GM21390 (cell line): Measurements from ENCODE around the gene HSD17B14.

Experiments used
- ATAC-seq: cut with Tn5 transposase; IDR thresholded peaks from one replicate; pipeline ENCODE4 v1.9.1; 2021; ENCODE audit not compliant: unreplicated experiment

Gene HSD17B14

DNA sequence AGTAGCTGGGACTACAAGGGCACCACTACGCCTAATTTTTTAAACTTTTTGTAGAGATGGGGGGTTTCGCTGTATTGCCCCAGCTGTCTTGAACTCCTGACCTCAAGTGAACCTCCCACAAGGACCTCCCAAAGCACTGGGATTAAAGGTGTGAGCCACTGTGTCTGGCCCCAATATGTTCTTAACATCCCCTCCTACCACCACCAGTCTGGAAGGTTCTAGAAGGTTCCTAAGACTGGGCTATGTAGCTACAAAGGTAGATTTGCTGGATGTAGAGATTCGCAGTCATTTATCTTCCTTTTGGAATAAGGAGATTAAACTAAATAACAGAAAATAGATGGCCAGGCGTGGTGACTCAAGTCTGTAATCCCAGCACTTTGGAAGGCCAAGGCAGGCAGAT, 5.3 kb downstream of the HSD17B14 start:
- no peak for ATAC-seq

DNA sequence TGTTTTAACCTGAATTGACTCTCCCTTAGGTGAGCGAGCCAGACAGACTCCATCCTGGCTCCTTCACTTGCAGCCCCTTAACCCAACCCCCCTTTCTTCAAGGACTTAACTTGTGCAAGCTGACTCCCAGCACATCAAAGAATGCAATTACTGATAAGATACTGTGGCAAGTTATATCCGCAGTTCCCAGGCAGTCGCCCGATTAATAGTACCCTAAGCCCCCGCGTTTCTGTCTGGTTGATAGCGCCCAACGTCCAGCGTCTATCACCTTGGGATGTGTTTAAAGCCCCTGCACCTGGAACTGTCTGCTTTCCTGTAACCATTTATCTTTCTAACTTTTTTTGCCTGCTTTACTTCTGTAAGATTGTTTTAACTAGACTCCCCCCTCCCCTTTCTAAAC, 6.2 kb downstream of the HSD17B14 start:
- no peak for ATAC-seq

DNA sequence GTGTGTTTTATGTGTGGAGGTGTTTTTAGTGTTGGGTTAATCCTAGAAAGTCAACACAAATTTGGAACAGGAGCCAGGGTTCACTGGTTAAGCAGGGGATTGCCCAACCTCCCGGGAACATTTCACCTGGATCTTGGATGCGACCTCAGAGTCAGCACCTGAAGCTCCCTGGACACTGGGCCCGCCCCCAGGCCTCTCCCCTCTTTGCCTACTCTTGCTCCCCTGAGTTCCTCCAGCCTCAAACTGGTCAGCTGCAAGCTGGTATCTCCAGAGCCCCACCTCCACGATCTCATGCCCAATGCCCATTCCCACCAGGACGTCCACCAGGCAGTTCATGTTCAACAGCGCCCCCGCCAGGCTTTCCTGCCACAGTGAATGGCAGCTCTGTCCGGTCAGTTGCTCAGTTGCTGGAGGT, 9.7 kb downstream of the HSD17B14 start:
- ATAC-seq = no peak

GRCh38 chr19:48822514-48822913, 13.8 kb downstream of the HSD17B14 start:
- no peak for ATAC-seq

DNA sequence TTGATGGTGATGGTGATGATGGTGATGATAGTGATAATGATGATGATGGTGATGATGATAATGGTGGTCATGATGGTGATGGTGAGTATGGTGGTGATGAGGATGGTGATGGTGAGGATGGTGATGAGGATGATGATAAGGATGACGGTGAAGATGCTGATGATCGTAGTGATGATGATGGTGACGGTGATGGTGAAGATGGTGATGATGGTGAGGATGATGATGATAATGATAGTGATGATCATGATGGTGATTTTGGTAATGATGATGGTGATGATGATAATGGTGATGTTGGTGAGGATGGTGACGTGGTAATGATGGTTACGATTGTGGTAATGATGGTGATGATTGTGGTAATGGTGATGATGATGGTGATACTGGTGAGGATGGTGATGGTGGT, 14.7 kb downstream of the HSD17B14 start:
- no peak for ATAC-seq

DNA sequence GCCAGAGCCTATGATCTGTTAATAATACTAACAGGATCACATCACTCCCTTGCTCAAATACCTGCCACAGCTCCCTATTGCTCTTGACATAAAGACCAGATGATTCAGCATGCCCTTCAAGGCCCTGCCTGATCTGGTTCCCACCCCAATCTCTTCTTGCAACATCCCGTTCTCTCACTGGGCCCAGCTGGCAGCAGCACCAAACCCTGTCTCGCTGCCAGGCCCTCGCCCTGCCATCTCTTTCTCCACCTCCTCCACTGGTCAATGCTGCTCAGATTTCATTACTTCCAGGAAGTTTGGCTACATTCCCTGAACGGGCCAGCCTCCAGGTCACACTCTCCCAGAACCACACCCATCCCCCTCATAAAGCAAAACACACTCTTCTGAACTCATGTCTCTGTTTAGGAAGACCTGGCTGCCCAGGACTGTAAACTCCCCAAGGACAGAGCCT, 16.9 kb downstream of the HSD17B14 start:
- ATAC-seq = no peak

- no peak for ATAC-seq
Measured at GRCh38 chr19:48818234-48818820, 18.0 kb downstream of the HSD17B14 start.

DNA sequence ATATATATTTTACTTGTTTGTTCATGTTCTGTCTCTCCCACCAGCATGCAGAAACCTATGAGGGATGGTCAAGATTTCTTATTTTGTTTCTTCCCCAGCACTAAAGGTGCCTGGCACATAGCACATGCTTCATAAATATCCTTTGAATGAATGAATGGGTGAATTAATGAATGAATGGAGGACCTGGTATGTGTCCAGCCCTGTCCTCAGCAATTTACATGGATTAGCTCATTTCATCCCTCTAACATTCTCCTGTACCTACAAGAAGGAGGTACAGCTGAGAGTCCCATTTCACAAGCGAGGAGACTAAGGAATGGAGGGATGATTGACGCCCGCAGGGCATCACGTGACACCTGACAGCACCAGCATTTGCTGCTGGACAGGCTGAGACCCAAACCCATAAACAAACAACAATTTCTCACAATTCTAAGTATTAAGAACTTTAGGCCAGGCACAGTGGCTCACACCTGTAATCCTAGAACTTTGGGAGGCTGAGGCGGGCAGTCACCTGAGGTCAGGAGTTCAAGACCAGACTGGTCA, 18.6 kb downstream of the HSD17B14 start:
- no peak for ATAC-seq

- no peak for ATAC-seq
Measured at GRCh38 chr19:48815870-48816501, 20.3 kb downstream of the HSD17B14 start.

DNA sequence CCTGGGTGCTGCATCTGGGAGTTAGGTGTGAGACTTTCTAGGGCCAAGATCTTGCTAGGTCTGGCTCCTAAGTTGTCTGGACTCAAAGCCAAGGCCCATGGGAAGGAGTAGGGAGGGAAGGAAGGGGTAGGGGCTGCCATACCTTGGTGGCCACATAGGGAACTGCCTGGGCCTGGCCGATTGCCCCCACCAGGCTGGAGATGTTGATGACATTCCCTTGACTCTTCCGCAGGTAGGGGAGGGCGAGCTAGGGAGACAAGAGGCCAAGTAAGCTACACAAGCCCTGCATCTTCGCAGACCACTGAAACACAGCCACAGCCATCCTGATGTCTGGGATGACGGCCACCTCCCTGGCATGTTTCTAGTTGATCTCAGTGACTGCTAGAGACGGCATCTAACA, 21.4 kb downstream of the HSD17B14 start:
- no peak for ATAC-seq

GRCh38 chr19:48813123-48813913, 23.0 kb downstream of the HSD17B14 start:
- no peak for ATAC-seq

DNA sequence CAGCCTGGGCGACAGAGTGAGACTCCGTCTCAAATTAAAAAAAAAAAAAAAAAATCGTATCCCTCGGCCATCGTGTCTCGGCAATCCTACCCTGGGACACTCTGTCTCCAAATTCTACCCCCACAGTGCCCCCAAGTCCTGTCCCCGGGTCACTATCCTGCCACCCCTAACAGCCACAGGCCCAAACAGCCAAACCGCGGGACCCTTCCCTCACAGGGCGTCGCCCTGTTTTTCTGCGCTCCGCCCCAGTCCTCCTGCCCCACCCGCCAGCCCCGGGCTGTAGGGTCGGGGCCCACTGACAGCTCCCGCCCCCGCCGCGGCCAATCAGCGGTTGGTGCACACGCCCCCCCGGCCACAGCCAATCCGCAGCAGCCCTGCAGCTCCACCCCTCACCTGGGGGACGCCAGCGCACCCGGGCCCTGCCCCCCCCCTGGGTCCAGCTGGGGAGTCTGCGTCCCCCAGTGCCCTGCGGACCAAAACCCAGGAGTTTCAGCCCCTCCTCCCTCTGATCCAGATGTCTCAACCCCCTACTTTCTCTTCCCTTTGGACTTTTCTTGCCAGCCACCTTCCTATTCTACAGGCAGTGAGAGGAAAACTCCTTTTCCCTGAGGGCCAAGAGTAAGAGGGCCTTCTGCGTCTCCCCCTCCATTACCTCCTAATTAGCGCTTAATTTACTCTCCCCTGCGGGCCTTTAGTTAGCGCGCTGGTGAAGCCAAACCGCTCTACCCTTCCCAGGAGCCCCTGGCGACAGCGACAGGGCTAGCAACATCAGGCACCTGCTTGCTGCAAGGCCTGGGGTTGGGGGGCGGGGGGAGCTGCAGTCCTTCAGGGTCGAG, 24.0 kb downstream of the HSD17B14 start:
- ATAC-seq = peak; percentile 58

DNA sequence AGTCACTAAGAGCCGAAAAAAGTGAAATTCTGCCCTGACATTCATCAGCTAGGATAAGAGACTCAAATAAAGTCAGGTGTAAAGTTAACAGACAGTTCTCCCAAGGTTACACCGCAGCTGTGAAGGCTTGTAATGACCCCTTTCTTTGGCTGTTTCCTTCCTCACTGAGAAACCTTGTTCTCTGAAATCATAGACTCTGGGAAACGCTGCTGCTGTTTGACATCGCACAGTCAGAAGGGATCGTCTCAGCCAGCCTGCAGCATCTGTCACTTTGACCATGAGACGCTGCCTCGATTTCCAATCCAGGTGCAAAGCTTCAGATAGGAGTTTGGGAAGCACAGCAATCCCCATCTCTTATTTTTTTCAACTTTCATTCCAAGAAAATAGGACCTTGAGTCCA, 26.1 kb downstream of the HSD17B14 start:
- no peak for ATAC-seq

DNA sequence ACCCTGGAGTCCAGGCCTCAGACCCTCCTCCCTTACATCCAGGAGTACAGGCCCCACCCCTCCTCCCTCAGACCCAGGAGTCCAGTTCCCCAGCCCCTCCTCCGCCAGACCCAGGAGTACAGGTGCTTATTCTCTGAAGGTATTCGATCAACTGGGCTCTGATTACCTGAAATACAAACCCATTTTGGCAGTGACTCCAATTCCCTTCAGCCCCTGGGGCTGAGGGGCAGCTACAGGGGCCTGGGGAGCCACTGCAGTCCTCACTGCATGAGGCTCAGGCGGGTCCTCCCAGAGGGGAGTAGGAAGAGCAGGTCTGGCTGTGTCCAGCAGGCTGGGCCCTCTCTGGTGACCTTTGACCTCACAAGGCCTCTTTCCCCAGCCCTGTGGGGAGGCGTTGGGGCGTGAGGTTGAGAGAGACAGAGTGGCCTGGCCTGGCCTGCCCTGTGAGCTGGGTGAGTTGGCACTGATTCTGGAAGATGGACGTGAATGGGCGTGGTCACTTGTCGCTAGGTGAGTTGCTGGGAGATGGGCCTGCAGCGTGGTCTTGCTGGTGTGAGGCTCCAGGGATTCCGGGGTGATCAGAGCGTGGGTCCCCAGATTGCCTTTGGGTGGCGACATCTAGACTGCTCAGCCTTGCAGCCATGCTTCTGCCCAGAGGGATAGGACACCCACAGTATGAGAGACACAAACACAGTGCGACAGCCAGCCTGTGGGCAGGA, 28.5 kb downstream of the HSD17B14 start:
- ATAC-seq = no peak

- no peak for ATAC-seq
Measured at GRCh38 chr19:48806818-48807589, 29.3 kb downstream of the HSD17B14 start.

DNA sequence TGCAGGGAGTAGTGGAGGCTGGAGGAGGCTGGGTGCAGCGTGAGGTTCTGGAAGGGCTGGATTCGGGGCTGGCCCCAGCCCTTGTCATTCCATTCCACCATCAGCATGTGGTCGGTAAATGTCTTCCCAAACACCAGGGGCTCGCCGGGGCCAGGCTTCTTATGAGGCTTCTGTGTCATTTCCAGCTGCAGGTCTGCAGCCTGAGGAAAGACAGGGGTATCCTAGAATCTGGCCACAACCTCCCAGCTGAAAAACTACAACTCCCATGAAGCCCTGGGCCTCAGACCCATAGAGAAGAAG, 29.8 kb downstream of the HSD17B14 start:
- no peak for ATAC-seq

GRCh38 chr19:48805452-48805851, 30.8 kb downstream of the HSD17B14 start:
- no peak for ATAC-seq

GRCh38 chr19:48804496-48804895, 31.8 kb downstream of the HSD17B14 start:
- ATAC-seq = no peak

DNA sequence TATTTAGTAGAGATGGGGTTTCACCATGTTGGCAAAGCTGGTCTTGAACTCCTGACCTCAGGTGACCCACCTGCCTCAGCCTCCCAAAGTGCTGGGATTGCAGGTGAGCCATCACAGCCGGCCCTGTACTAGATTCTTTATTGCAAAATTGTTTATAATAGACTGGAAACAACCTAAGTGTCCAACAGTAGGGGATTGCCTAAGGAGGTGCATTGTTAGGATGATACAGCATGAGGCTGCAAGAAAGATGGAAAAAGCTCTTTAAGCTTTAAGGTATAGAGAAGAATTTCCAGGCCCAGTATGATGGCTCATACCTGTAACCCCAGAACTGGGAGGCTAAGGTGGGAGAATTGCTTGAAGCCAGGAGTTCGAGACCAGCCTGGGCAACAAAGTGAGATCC, 33.7 kb downstream of the HSD17B14 start:
- no peak for ATAC-seq
